ENCODE measurements around the gene DENR.

The DENR gene

DNA sequence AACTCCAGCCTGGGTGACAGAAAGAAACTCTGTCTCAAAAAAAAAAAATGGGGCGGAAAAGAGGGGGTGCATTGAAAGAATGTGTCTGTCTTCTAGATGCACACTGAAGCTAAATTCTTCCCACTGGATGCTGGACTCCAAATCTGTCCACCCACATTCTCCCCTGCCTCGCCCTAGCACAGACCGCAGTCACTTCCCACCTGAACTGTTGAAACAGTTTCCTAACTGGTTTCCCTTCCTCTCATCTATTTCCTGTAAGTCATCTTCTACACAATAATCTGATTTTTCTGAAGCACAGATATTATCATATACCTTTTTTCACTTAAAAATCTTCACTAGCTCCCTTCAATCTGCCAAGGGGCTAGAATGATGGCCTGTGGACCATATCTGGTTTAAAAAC, 20.5 kb upstream of the DENR start:
- TF ChIP-seq CTCF (IDR thresholded peaks at IDR 0.05; ENCODE audit: low read length): no peak
- TF ChIP-seq EZH2 (IDR thresholded peaks at IDR 0.05; ENCODE audit: borderline replicate concordance, low read length): no peak
- Histone ChIP-seq H3K4me1 (ENCODE audit: insufficient read depth, low read length, severe bottlenecking) (peaks cover 14% of the 10 kb centered on the region), H3K4me3 (ENCODE audit: low read depth, low read length, poor library complexity, severe bottlenecking) (no peak overlapping the region), H3K9me2 (ENCODE audit: low read depth, low read length) (no peaks in the 10 kb centered on the region), H3F3A (ENCODE audit: insufficient read depth, low read length) (no peaks in the 10 kb centered on the region), H3K9ac (ENCODE audit: low read length) (no peak overlapping the region), H3K36me3 (ENCODE audit: insufficient read depth, low read length) (no peaks in the 10 kb centered on the region), H3K27ac (ENCODE audit: low read depth, low read length, poor library complexity, severe bottlenecking) (no peak overlapping the region), H4K20me1 (ENCODE audit: insufficient read depth, low read length) (no peaks in the 10 kb centered on the region), H3K9me3 (ENCODE audit: low read length) (no peaks in the 10 kb centered on the region), H3K79me2 (ENCODE audit: insufficient read depth, low read length) (no peaks in the 10 kb centered on the region), H2AFZ (ENCODE audit: low read length) (no peak overlapping the region), H3K4me2 (ENCODE audit: low read length) (no peak overlapping the region), H3K27me3 (ENCODE audit: insufficient read depth, low read length) (no peaks in the 10 kb centered on the region)

DNA sequence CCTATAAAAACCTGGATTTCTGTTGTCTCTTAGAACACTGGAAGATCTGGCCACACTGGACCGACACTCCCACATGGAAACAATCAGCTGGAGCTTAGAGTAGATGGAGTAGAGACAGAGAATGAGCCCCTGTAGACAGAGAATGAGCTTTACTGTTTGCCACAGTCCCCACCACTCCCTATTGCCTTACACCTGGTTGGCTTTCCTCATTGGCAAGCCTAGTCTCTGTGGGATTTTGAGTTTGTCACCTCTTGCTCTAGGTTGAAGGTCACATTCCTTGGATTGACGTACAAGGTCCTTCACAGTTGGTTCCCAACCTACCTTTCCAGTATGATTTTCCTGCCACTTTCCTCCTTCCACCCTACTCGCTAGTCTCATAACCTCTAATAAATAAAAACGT, 20.0 kb upstream of the DENR start:
- no peak overlapping the region for H3K4me3 ChIP-seq (ENCODE audit: low read depth, low read length, poor library complexity, severe bottlenecking)
- TF ChIP-seq EZH2 (IDR thresholded peaks at IDR 0.05; ENCODE audit: borderline replicate concordance, low read length): no peak
- no peak for TF ChIP-seq CTCF (IDR thresholded peaks at IDR 0.05; ENCODE audit: low read length)
- H3K9ac ChIP-seq (ENCODE audit: low read length): no peak overlapping the region
- no peaks in the 10 kb centered on the region for H4K20me1 ChIP-seq (ENCODE audit: insufficient read depth, low read length)
- H3K36me3 ChIP-seq (ENCODE audit: insufficient read depth, low read length): no peaks in the 10 kb centered on the region
- peaks cover 14% of the 10 kb centered on the region for H3K4me1 ChIP-seq (ENCODE audit: insufficient read depth, low read length, severe bottlenecking)
- H3K9me2 ChIP-seq (ENCODE audit: low read depth, low read length): no peaks in the 10 kb centered on the region
- no peaks in the 10 kb centered on the region for H3K9me3 ChIP-seq (ENCODE audit: low read length)
- H3F3A ChIP-seq (ENCODE audit: insufficient read depth, low read length): no peaks in the 10 kb centered on the region
- no peak overlapping the region for H3K4me2 ChIP-seq (ENCODE audit: low read length)
- H3K79me2 ChIP-seq (ENCODE audit: insufficient read depth, low read length): no peaks in the 10 kb centered on the region
- no peaks in the 10 kb centered on the region for H3K27me3 ChIP-seq (ENCODE audit: insufficient read depth, low read length)
- no peak overlapping the region for H3K27ac ChIP-seq (ENCODE audit: low read depth, low read length, poor library complexity, severe bottlenecking)
- H2AFZ ChIP-seq (ENCODE audit: low read length): no peak overlapping the region

- Histone ChIP-seq H3K4me2 (ENCODE audit: low read length) (no peak overlapping the region), H3K9me2 (ENCODE audit: low read depth, low read length) (no peaks in the 10 kb centered on the region), H3K4me1 (ENCODE audit: insufficient read depth, low read length, severe bottlenecking) (peaks cover 13% of the 10 kb centered on the region), H3K4me3 (ENCODE audit: low read depth, low read length, poor library complexity, severe bottlenecking) (no peak overlapping the region), H3K27ac (ENCODE audit: low read depth, low read length, poor library complexity, severe bottlenecking) (no peak overlapping the region), H3F3A (ENCODE audit: insufficient read depth, low read length) (no peaks in the 10 kb centered on the region), H4K20me1 (ENCODE audit: insufficient read depth, low read length) (no peaks in the 10 kb centered on the region), H3K79me2 (ENCODE audit: insufficient read depth, low read length) (no peaks in the 10 kb centered on the region), H3K9me3 (ENCODE audit: low read length) (no peaks in the 10 kb centered on the region), H3K36me3 (ENCODE audit: insufficient read depth, low read length) (no peaks in the 10 kb centered on the region), H3K9ac (ENCODE audit: low read length) (no peak overlapping the region), H2AFZ (ENCODE audit: low read length) (no peak overlapping the region), H3K27me3 (ENCODE audit: insufficient read depth, low read length) (no peaks in the 10 kb centered on the region)
- no peak for TF ChIP-seq CTCF (IDR thresholded peaks at IDR 0.05; ENCODE audit: low read length)
- TF ChIP-seq EZH2 (IDR thresholded peaks at IDR 0.05; ENCODE audit: borderline replicate concordance, low read length): no peak
Measured at GRCh38 chr12:122738571-122738970, 14.1 kb upstream of the DENR start.
